Measurements from ENCODE around the gene NEGR1.

Gene NEGR1

GRCh38 chr1:72166426-72166825, 115.9 kb downstream of the NEGR1 start:
- H3K4me3 ChIP-seq (ENCODE audit: low read depth, low read length): no peak overlapping the region
- in situ Hi-C loops (cut with HindIII; ENCODE audit: low sequenced_read_pairs): no loop called here
- TF ChIP-seq CTCF (IDR thresholded peaks at IDR 0.05; ENCODE audit: low read depth, low read length): no peak
- no peak for DNase-seq (ENCODE audit: low read depth, low spot score)

- in situ Hi-C loops (cut with HindIII; ENCODE audit: low sequenced_read_pairs): no loop called here
- H3K4me3 ChIP-seq (ENCODE audit: low read depth, low read length): no peak overlapping the region
- no peak for DNase-seq (ENCODE audit: low read depth, low spot score)
- TF ChIP-seq CTCF (IDR thresholded peaks at IDR 0.05; ENCODE audit: low read depth, low read length): no peak
Measured at GRCh38 chr1:72150508-72150907, 131.8 kb downstream of the NEGR1 start.

GRCh38 chr1:72141875-72142274, 140.5 kb downstream of the NEGR1 start:
- no peak for TF ChIP-seq CTCF (IDR thresholded peaks at IDR 0.05; ENCODE audit: low read depth, low read length)
- no peak overlapping the region for H3K4me3 ChIP-seq (ENCODE audit: low read depth, low read length)
- in situ Hi-C loops (cut with HindIII; ENCODE audit: low sequenced_read_pairs): no loop called here
- DNase-seq (ENCODE audit: low read depth, low spot score): no peak

- in situ Hi-C loops (cut with HindIII; ENCODE audit: low sequenced_read_pairs): no loop called here
- no peak for TF ChIP-seq CTCF (IDR thresholded peaks at IDR 0.05; ENCODE audit: low read depth, low read length)
- no peak overlapping the region for H3K4me3 ChIP-seq (ENCODE audit: low read depth, low read length)
- DNase-seq (ENCODE audit: low read depth, low spot score): no peak
Measured at GRCh38 chr1:72140222-72140621, 142.1 kb downstream of the NEGR1 start.

GRCh38 chr1:72137656-72138055, 144.7 kb downstream of the NEGR1 start:
- in situ Hi-C loops (cut with HindIII; ENCODE audit: low sequenced_read_pairs): no loop called here

GRCh38 chr1:72129869-72130268, 152.5 kb downstream of the NEGR1 start:
- no peak for TF ChIP-seq CTCF (IDR thresholded peaks at IDR 0.05; ENCODE audit: low read depth, low read length)
- no peak overlapping the region for H3K4me3 ChIP-seq (ENCODE audit: low read depth, low read length)
- in situ Hi-C loops (cut with HindIII; ENCODE audit: low sequenced_read_pairs): no loop called here
- DNase-seq (ENCODE audit: low read depth, low spot score): no peak

More at GRCh38 chr1:72137656-72138055, 144.7 kb downstream of the NEGR1 start:
- no peak for TF ChIP-seq CTCF (IDR thresholded peaks at IDR 0.05; ENCODE audit: low read depth, low read length)
- peak; percentile 9 for DNase-seq (ENCODE audit: low read depth, low spot score)
- no peak overlapping the region for H3K4me3 ChIP-seq (ENCODE audit: low read depth, low read length)
